IMR-90 (cell line): ENCODE measurements around the gene MMAB. TPM values are rescaled to one million over a fixed set of nuclear protein-coding genes. Genes with fewer than 3 reads are reported as not detected.

Experiments
- FOS ChIP-seq: fragments of 150-350 bp; IDR thresholded peaks from 2 replicates; pipeline ENCODE4 v1.6.1; 2016; ENCODE audit warnings: low read depth, low read length
- MAZ ChIP-seq: IDR thresholded peaks from 2 replicates; pipeline ENCODE4 v1.6.1; 2012; ENCODE audit warnings: low read depth, mild to moderate bottlenecking, low read length, improper control_type of control experiment, moderate library complexity, borderline replicate concordance
- MXI1 ChIP-seq: IDR thresholded peaks from 2 replicates; pipeline ENCODE4 v1.6.1; 2012; ENCODE audit warnings: low read depth, mild to moderate bottlenecking, low read length, moderate library complexity, borderline replicate concordance
- RAD21 ChIP-seq: IDR thresholded peaks from 2 replicates; pipeline ENCODE4 v1.6.1; 2012; ENCODE audit warnings: low read length, improper control_type of control experiment
- RFX5 ChIP-seq: IDR thresholded peaks from 2 replicates; pipeline ENCODE4 v1.8.0; 2012; ENCODE audit warnings: low read depth, mild to moderate bottlenecking, low read length, moderate library complexity
- USF2 ChIP-seq: fragments of 150-350 bp; IDR thresholded peaks from 2 replicates; pipeline ENCODE4 v1.6.1; 2017; ENCODE audit warnings: mild to moderate bottlenecking, antibody characterized with exemption, low read length, low read depth
- polyA plus RNA-seq, 3 experiments: library from polyadenylated mRNA; depleted of rRNA; stranded (reverse); fragments of >200 nt; gene quantifications; 2 replicates each; pipeline ENCODE4 v1.2.3, GENCODE V29; 2012; ENCODE audit warnings: low replicate concordance in 1 of 3
- total RNA-seq: library from RNA; depleted of rRNA; stranded (reverse); fragments of >200 nt; gene quantifications from 2 replicates; pipeline ENCODE4 v1.2.3, GENCODE V29; 2012

Gene MMAB
- total and polyA plus RNA-seq, 2 of the 4 experiments (the other 2 are of a cell fraction) = 16.5 to 16.9 TPM

GRCh38 chr12:109573029-109573913, at the start of gene MMAB, which contains the start of gene MVK (continued):
- TF ChIP-seq USF2 (peak; percentile 92), RAD21 (no peak), MAZ (peak; percentile 47), FOS (no peak), RFX5 (0 out of 2 replicates have a peak, but pooled peaks have one; percentile 36), MXI1 (peak; percentile 87)
